ENCODE results near the gene WBP2. TPM values are rescaled to one million over a fixed set of nuclear protein-coding genes. Genes with fewer than 3 reads are reported as not detected.

Gene WBP2
- total and polyA plus RNA-seq, 8 donors, result 56.0 to 106 (median 67.9) TPM

GRCh38 chr17:75819116-75819515, 36.0 kb downstream of the WBP2 start:
- H3K36me3 ChIP-seq, result peaks cover 6 to 64% (median 14%) of the 10 kb centered on the region in 3 donors
- intact Hi-C loops (cut with DNase I), result no loop called here

DNA sequence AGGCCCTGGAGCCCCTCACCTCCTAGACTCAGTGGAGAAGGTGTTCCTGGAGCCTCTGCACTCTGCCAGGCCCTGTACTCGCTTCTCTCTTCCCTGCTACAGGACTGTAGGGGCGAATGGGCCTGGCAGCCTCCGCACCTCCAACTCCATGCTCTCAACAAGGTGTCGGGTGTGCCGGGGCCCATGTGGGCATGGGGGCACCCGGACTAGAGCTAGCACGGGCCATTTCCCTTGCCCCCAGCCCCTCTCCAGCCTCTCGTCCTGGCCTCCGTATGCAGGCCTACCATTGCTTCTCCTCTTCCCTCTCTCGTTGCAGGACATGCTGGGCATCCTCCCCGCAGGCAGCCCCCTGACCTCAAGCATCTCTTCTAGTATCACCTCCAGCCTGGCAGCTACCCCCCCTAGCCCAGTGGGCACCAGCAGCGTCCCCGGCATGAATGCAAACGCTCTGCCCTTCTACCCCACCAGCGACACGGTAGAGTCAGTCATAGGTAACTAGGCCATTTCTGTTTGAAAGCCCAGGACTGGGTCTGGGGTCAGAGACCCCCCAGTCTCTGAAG, 36.7 kb downstream of the WBP2 start:
- intact Hi-C loops (cut with DNase I), result no loop called here
- DNase-seq, result peak in 1 of 6 donors; percentile 53
- H3K4me1 ChIP-seq, result peaks cover 12 to 15% (median 12%) of the 10 kb centered on the region in 3 donors
- no peak for ATAC-seq
- no peak overlapping the region for H3K4me3 ChIP-seq
- H3K9me3 ChIP-seq, result no peaks in the 10 kb centered on the region
- H3K27me3 ChIP-seq, result no peaks in the 10 kb centered on the region
- H3K36me3 ChIP-seq, result peaks cover 6 to 67% (median 16%) of the 10 kb centered on the region in 3 donors
- TF ChIP-seq, protein P1, sequence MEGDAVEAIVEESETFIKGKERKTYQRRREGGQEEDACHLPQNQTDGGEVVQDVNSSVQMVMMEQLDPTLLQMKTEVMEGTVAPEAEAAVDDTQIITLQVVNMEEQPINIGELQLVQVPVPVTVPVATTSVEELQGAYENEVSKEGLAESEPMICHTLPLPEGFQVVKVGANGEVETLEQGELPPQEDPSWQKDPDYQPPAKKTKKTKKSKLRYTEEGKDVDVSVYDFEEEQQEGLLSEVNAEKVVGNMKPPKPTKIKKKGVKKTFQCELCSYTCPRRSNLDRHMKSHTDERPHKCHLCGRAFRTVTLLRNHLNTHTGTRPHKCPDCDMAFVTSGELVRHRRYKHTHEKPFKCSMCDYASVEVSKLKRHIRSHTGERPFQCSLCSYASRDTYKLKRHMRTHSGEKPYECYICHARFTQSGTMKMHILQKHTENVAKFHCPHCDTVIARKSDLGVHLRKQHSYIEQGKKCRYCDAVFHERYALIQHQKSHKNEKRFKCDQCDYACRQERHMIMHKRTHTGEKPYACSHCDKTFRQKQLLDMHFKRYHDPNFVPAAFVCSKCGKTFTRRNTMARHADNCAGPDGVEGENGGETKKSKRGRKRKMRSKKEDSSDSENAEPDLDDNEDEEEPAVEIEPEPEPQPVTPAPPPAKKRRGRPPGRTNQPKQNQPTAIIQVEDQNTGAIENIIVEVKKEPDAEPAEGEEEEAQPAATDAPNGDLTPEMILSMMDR (IDR thresholded peaks at IDR 0.05), result no peak
- no peak overlapping the region for H3K27ac ChIP-seq
- 94% methylated on average over 14 to 16 of the region's 16 CpGs for WGBS, 2 donors
- FAIRE-seq, result no peak

More at GRCh38 chr17:75819116-75819515, 36.0 kb downstream of the WBP2 start:
- Histone ChIP-seq H3K27ac (no peak overlapping the region), H3K4me3 (no peak overlapping the region), H3K9me3 (no peaks in the 10 kb centered on the region), H3K4me1 (peaks cover 12 to 15% (median 12%) of the 10 kb centered on the region in 3 donors), H3K27me3 (no peaks in the 10 kb centered on the region)
- 91 to 92% methylated on average over 7 of the region's 7 CpGs for WGBS, 2 donors
- TF ChIP-seq, protein P1 (IDR thresholded peaks at IDR 0.05), result no peak
- FAIRE-seq (no peak), DNase-seq (peak in 1 of 6 donors; percentile 12), ATAC-seq (no peak)

DNA sequence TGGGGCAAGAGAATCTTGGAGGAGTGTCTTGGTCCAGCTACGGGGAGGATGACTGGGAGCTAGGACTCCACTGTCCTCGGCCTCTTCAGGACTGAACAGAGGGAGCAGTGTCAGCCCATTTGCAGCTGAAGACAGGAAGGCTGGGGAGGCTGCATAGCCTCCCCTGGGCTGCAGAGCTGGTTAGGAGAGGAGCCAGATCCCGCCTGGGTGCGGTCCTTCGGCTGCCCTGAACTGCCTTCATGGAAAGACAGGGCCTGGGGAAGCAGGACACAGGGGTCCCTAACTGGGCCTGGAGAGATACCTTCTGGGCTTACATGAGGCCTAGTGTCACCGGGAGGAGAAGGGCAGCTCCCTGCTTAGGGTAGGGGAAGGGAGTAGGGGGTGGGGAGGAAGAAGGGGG, 37.6 kb downstream of the WBP2 start:
- TF ChIP-seq, protein P1 (IDR thresholded peaks at IDR 0.05), result no peak
- intact Hi-C loops (cut with DNase I), result no loop called here
- H3K4me1 ChIP-seq, result peaks cover 6 to 8% (median 7%) of the 10 kb centered on the region in 3 donors
- no peak overlapping the region for H3K27ac ChIP-seq
- peaks cover 9 to 71% (median 24%) of the 10 kb centered on the region in 3 donors for H3K36me3 ChIP-seq
- no peaks in the 10 kb centered on the region for H3K9me3 ChIP-seq
- DNase-seq (peak in 1 of 6 donors; percentile 52), ATAC-seq (no peak), FAIRE-seq (no peak)
- no peak overlapping the region for H3K4me3 ChIP-seq
- WGBS, 2 donors, result 94 to 96% methylated on average over 6 of the region's 6 CpGs
- no peaks in the 10 kb centered on the region for H3K27me3 ChIP-seq

DNA sequence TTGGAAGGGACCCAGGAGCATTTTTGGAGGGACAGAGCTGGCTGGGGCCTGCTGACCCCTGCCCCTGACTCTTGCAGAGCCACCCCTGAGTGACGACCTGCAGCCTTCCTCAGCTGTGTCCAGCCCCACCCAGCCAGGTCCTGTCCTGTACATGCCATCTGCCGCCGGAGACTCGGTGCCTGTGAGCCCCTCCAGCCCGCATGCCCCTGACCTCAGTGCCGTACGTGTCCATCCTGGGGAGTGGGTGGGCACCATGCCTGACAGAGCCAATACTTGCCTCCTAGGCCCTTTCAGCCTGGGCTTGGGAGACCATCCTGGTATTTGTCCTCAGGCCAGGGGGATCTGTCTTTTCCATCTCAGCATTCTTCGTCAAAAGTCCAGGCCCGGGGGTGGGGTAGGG, 38.4 kb downstream of the WBP2 start:
- peaks cover 9 to 79% (median 33%) of the 10 kb centered on the region in 3 donors for H3K36me3 ChIP-seq
- H3K4me3 ChIP-seq, result no peak overlapping the region
- peak in 2 of 6 donors; percentile 15 to 76 for DNase-seq
- no peak overlapping the region for H3K27ac ChIP-seq
- H3K4me1 ChIP-seq, result no peaks in the 10 kb centered on the region
- no peaks in the 10 kb centered on the region for H3K9me3 ChIP-seq
- H3K27me3 ChIP-seq, result no peaks in the 10 kb centered on the region
- FAIRE-seq, result no peak
- ATAC-seq, result no peak
- intact Hi-C loops (cut with DNase I), result no loop called here
- 86 to 94% methylated on average over 9 of the region's 9 CpGs for WGBS, 2 donors
- TF ChIP-seq, protein P1 (IDR thresholded peaks at IDR 0.05), result no peak

DNA sequence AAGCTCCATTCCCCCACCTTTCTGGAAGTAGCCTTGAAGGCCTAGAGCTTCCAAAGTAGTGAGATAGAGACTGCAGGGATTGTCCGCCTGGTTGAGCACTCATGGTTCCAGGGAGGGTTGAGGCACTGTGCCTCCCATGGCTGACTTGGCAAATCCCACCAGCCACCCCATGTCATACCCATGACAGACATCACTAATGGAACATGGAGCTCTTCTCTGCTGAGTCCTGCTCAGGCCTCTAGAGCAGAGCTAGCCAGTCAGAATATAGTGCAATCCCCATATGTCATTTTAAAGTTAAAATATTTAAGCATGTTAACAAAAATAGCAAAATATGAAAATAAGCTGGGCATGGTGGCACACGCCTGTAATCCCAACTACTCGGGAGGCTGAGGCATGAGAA, 39.7 kb downstream of the WBP2 start:
- intact Hi-C loops (cut with DNase I), result no loop called here
- WGBS, 2 donors, result 93 to 97% methylated on average over 3 of the region's 3 CpGs
- DNase-seq, result no peak
- Histone ChIP-seq H3K4me1 (no peaks in the 10 kb centered on the region), H3K27me3 (no peaks in the 10 kb centered on the region), H3K4me3 (no peak overlapping the region), H3K27ac (no peak overlapping the region), H3K36me3 (peaks cover 9 to 81% (median 32%) of the 10 kb centered on the region in 3 donors), H3K9me3 (no peaks in the 10 kb centered on the region)
- TF ChIP-seq, protein P1 (IDR thresholded peaks at IDR 0.05), result no peak
- FAIRE-seq, result no peak
- ATAC-seq, result no peak

Measured in pancreas (tissue), 10 donors.